Neural cell (in vitro differentiated cells): ENCODE results near the gene DNAH1.

Experiments used
- CTCF ChIP-seq: fragments of 450-650 bp; IDR thresholded peaks from 2 replicates; pipeline ENCODE4 v1.5.1; 2014; ENCODE audit warnings: antibody characterized with exemption, mild to moderate bottlenecking, moderate library complexity; ENCODE audit not compliant: poor library complexity, severe bottlenecking
- EP300 ChIP-seq: fragments of 450-650 bp; conservative IDR thresholded peaks from 2 replicates; pipeline ENCODE4 v1.6.1; 2014; ENCODE audit warnings: antibody characterized with exemption, mild to moderate bottlenecking, moderate library complexity; ENCODE audit not compliant: poor library complexity, severe bottlenecking
- POLR2AphosphoS5 ChIP-seq: IDR thresholded peaks from 2 replicates; pipeline ENCODE4 v1.6.1; 2012

- TF ChIP-seq POLR2AphosphoS5 (no peak), EP300 (no peak), CTCF (no peak)
Observed at GRCh38 chr3:52330194-52330805, 14.2 kb downstream of the DNAH1 start.
